GM12878 (cell line): ENCODE results near the gene WDHD1. TPM values are rescaled to one million over a fixed set of nuclear protein-coding genes. Genes with fewer than 3 reads are reported as not detected.

Experiments
- ATAC-seq: fragments of 200-7000 bp; cut with Tn5 transposase; 3 replicates; pipeline ENCODE4 v1.9.1; 2020; ENCODE audit warnings: mild to moderate bottlenecking, moderate library complexity
- BruUV-seq: library from RNA; stranded (reverse); fragments of 400-500 nt; replicated peaks from 2 replicates; lab custom pipeline; 2021; lab: Mats Ljungman, UMichigan
- CTCF ChIA-PET: fragments of 300-600 bp; sonication (Branson Sonifier 250); formaldehyde crosslinking; extraction: SDS; loops from one replicate; lab custom pipeline; 2021; ENCODE audit warnings: inconsistent platforms; lab: Yijun Ruan, JAX
- POLR2A ChIA-PET: fragments of 350-600 bp; formaldehyde crosslinking; extraction: SDS; loops from one replicate; lab custom pipeline; 2021; ENCODE audit warnings: inconsistent platforms; lab: Charles Lee
- RAD21 ChIA-PET: fragments of 300-600 bp; sonication (Branson Sonifier 250); formaldehyde crosslinking; loops from one replicate; lab custom pipeline; 2023; ENCODE audit warnings: antibody characterized with exemption; ENCODE audit not compliant: unreplicated experiment; lab: Charles Lee
- SMC1A ChIA-PET: fragments of 300-600 bp; sonication (Branson Sonifier 250); formaldehyde crosslinking; loops from one replicate; lab custom pipeline; 2023; ENCODE audit not compliant: unreplicated experiment, uncharacterized antibody; lab: Charles Lee
- DNase-seq: peaks from one replicate; pipeline ENCODE4 v3.0.0-alpha.2; 2011; ENCODE audit warnings: low read depth, low spot score
- FAIRE-seq: peaks from 3 replicates; lab custom pipeline; 2011; peaks lifted over from hg19 to GRCh38; lab: Jason Lieb, UNC
- H2AFZ ChIP-seq: 2 replicates; pipeline ENCODE4 v1.6.0; 2011; ENCODE audit warnings: low read depth, low read length, control low read depth; ENCODE audit not compliant: control insufficient read depth
- H3K27ac ChIP-seq: 2 replicates; pipeline ENCODE4 v1.5.1; 2011; ENCODE audit warnings: control low read depth; ENCODE audit not compliant: control insufficient read depth, insufficient read depth
- H3K27me3 ChIP-seq, 2 experiments: replicated peaks in 1 of 2; 2 replicates each; pipeline versions ENCODE4 v1.6.0 to v1.6.1; 2011; ENCODE audit warnings: low read length in 1 of 2; ENCODE audit not compliant: control insufficient read depth in 2 of 2, insufficient read depth in 2 of 2
- H3K36me3 ChIP-seq, 2 experiments: 2 replicates each; pipeline ENCODE4 v1.5.1; 2011; ENCODE audit warnings: low read length in 1 of 2; ENCODE audit not compliant: control insufficient read depth in 2 of 2, insufficient read depth in 2 of 2
- H3K4me1 ChIP-seq: 2 replicates; pipeline ENCODE4 v1.6.1; 2011; ENCODE audit warnings: mild to moderate bottlenecking, low read length, moderate library complexity, mixed read lengths; ENCODE audit not compliant: control insufficient read depth, insufficient read depth
- H3K4me2 ChIP-seq: 2 replicates; pipeline ENCODE4 v1.6.0; 2011; ENCODE audit warnings: control low read depth; ENCODE audit not compliant: control insufficient read depth, insufficient read depth
- H3K4me3 ChIP-seq: fragments of 200-600 bp; sonication (generic); 2 replicates; pipeline ENCODE4 v1.5.1; 2016
- H3K79me2 ChIP-seq: 2 replicates; pipeline ENCODE4 v1.6.0; 2011; ENCODE audit warnings: low read length; ENCODE audit not compliant: control insufficient read depth, insufficient read depth
- H3K9ac ChIP-seq: 2 replicates; pipeline ENCODE4 v1.8.0; 2011; ENCODE audit warnings: low read length, control low read depth, mixed read lengths; ENCODE audit not compliant: control insufficient read depth, insufficient read depth
- H3K9me3 ChIP-seq: replicated peaks from 3 replicates; pipeline ENCODE4 v1.5.1; 2011; ENCODE audit warnings: mild to moderate bottlenecking, low read length; ENCODE audit not compliant: control insufficient read depth, insufficient read depth
- H4K20me1 ChIP-seq: 2 replicates; pipeline ENCODE4 v1.6.0; 2011; ENCODE audit not compliant: control insufficient read depth, insufficient read depth
- BACH1 ChIP-seq: fragments of 450-650 bp; IDR thresholded peaks from 2 replicates; pipeline ENCODE4 v1.6.1; 2017; ENCODE audit warnings: mild to moderate bottlenecking, borderline replicate concordance
- BCL11A ChIP-seq: IDR thresholded peaks from 2 replicates; pipeline ENCODE4 v1.6.1; 2011; ENCODE audit warnings: low read depth, low read length
- BHLHE40 ChIP-seq, 2 experiments: fragments of 450-650 bp in 1 of 2; IDR thresholded peaks; 2 replicates each; pipeline ENCODE4 v1.6.1; 2011 to 2017; ENCODE audit warnings: low read depth in 2 of 2, borderline replicate concordance in 1 of 2, improper control_type of control experiment in 1 of 2, low read length in 1 of 2, mild to moderate bottlenecking in 1 of 2
- CBX5 ChIP-seq: sonication (generic); IDR thresholded peaks from 2 replicates; pipeline ENCODE4 v1.6.1; 2016; ENCODE audit warnings: low read depth, moderate library complexity, mild to moderate bottlenecking, inconsistent platforms
- HDAC6 ChIP-seq: fragments of 200-600 bp; sonication (generic); IDR thresholded peaks from one replicate; pipeline ENCODE4 v1.8.0; 2017; ENCODE audit warnings: antibody characterized with exemption; ENCODE audit not compliant: unreplicated experiment
- MYB ChIP-seq: fragments of 150-350 bp; IDR thresholded peaks from 2 replicates; pipeline ENCODE4 v1.6.1; 2014; ENCODE audit warnings: mild to moderate bottlenecking, low read depth, low read length, borderline replicate concordance
- RFX5 ChIP-seq: IDR thresholded peaks from 2 replicates; pipeline ENCODE4 v1.6.1; 2011; ENCODE audit warnings: low read depth, low read length, improper control_type of control experiment
- SPI1 ChIP-seq: IDR thresholded peaks from 2 replicates; pipeline ENCODE4 v1.6.1; 2011; ENCODE audit warnings: low read depth, mild to moderate bottlenecking, low read length, moderate library complexity, borderline replicate concordance; ENCODE audit not compliant: insufficient read depth
- STAT1 ChIP-seq: fragments of 450-650 bp; conservative IDR thresholded peaks from 2 replicates; pipeline ENCODE4 v1.6.1; 2014; ENCODE audit warnings: antibody characterized with exemption, mild to moderate bottlenecking
- STAT3 ChIP-seq: IDR thresholded peaks from 2 replicates; pipeline ENCODE4 v1.6.1; 2011; ENCODE audit warnings: low read depth, low read length, improper control_type of control experiment
- ZBED1 ChIP-seq: IDR thresholded peaks from 2 replicates; pipeline ENCODE4 v1.6.1; 2016; ENCODE audit warnings: borderline replicate concordance
- ZZZ3 ChIP-seq: IDR thresholded peaks from 2 replicates; pipeline ENCODE4 v1.6.1; 2011; ENCODE audit warnings: low read depth; ENCODE audit not compliant: control insufficient read depth, insufficient read length
- WGBS: methylation state at CpG from one replicate; pipeline ENCODE4 v1.1.6; 2016; ENCODE audit warnings: low lambda C conversion rate; ENCODE audit not compliant: insufficient replicate concordance, insufficient coverage; ENCODE audit errors: missing lambda C conversion rate; 5-methylcytosine and 5-hydroxymethylcytosine counted together
- in situ Hi-C: fragments of 300-500 bp; cut with MboI; formaldehyde crosslinking; loops from 9 replicates; pipeline ENCODE4 v1.14.3; 2018; ENCODE audit warnings: mixed read lengths
- intact Hi-C: fragments of 100-400 bp; cut with micrococcal nuclease; formaldehyde crosslinking; loops from one replicate; pipeline ENCODE4 v1.14.2; 2022; ENCODE audit not compliant: unreplicated experiment
- polyA plus RNA-seq, 11 experiments: library from polyadenylated mRNA; depleted of rRNA in 4 of 11; unstranded in 6 of 11; stranded (reverse) in 5 of 11; fragments of >200 nt; fragmentation: Nextera tagmentation in 4 of 11; fragmentation: Illumina TruSeq in 1 of 11; extraction: Ambion mirVana in 4 of 11; extraction: Trizol in 1 of 11; gene quantifications; 1 replicate in 1 of 11; 2 replicates in 10 of 11; pipeline versions ENCODE4 v1.2.1 to v1.2.3, GENCODE V29; 2011 to 2016; ENCODE audit warnings: inconsistent platforms in 2 of 11, missing spikeins in 2 of 11, low read depth in 1 of 11
- total RNA-seq, 4 experiments: library from RNA; depleted of rRNA in 3 of 4; stranded (reverse); fragments of >200 nt in 3 of 4; fragmentation: Illumina TruSeq in 1 of 4; extraction: Trizol in 1 of 4; gene quantifications; 2 replicates each; pipeline versions ENCODE4 v1.2.1 to v1.2.3, GENCODE V29; 2013 to 2021
- TF ChIP-seq, protein P1 (sequence below): IDR thresholded peaks from 2 replicates; pipeline ENCODE4 v1.6.1; 2011; ENCODE audit warnings: mild to moderate bottlenecking, low read depth, low read length, moderate library complexity; ENCODE audit not compliant: insufficient replicate concordance
- TF ChIP-seq, protein P2 (sequence below): fragments of 450-650 bp; IDR thresholded peaks from 2 replicates; pipeline ENCODE4 v1.6.1; 2017; ENCODE audit warnings: antibody characterized with exemption, mild to moderate bottlenecking, moderate library complexity
- TF ChIP-seq, protein P3 (sequence below): fragments of 450-650 bp; IDR thresholded peaks from 2 replicates; pipeline ENCODE4 v1.6.1; 2017; ENCODE audit warnings: mild to moderate bottlenecking, moderate library complexity

WDHD1 gene
- total and polyA plus RNA-seq, 10 of the 15 experiments (the other 5 are each of a cell fraction or from before 2014, with no cell fraction given) = 11.3 to 50.5 (median 32.6) TPM

DNA sequence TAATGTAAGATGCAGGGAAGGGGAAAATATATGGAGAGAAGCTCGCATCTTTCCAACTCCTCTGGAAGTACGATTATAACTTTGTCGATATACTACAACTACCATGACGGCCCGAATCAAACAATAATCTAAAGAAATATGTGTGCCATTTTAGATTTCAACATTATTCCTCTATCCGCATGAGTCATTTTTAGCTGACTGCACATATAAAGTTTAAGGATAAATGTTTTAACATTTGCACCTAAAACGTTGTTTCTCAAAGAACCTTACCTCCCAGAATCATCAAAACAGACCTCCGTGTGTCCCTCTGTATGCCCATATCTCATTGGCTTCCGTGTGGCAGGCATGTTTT, 482 bp downstream of the WDHD1 start:
- Histone ChIP-seq H2AFZ (peak overlapping the region; percentile 91), H3K4me3 (peak overlapping the region; percentile 78), H3K36me3 (peaks cover 0 to 4% of the 10 kb centered on the region in 2 experiments; a peak in 1 of 4 replicates), H3K79me2 (peaks cover 69% of the 10 kb centered on the region), H3K27me3 (no peaks in the 10 kb centered on the region), H3K4me1 (no peaks in the 10 kb centered on the region), H3K9ac (peak overlapping the region; percentile 94), H3K9me3 (no peaks in the 10 kb centered on the region), H3K4me2 (peak overlapping the region; percentile 76), H3K27ac (peak overlapping the region; percentile 91), H4K20me1 (no peaks in the 10 kb centered on the region)
- RAD21 ChIA-PET = interaction anchor here (0.6 to 6.1 kb wide), 7 partner anchors 18 to 163 kb away, joined by 3 to 68 read pairs (median 4); partner anchors contain the start of genes LGALS3 and MAPK1IP1L
- CTCF ChIA-PET = interaction anchor here (1.1 to 7.3 kb wide), 4 partner anchors 12 to 51 kb away, joined by 3 to 44 read pairs (median 6); partner anchors contain the start of gene MAPK1IP1L
- POLR2A ChIA-PET = interaction anchor here (0.6 to 2.8 kb wide), 12 partner anchors 11 to 145 kb away, joined by 3 to 14 read pairs (median 3); partner anchors contain the start of genes GCH1 and MAPK1IP1L
- 0% methylated on average over 9 of the region's 9 CpGs for WGBS
- DNase-seq (no peak), ATAC-seq (no peak), FAIRE-seq (no peak)
- SMC1A ChIA-PET = interaction anchor here (0.6 to 2.5 kb wide), 8 partner anchors 11 to 253 kb away, joined by 3 to 18 read pairs (median 4); no protein-coding TSS in a partner anchor
- intact Hi-C loops = loop anchor here (5.0 kb wide), 1 partner anchor 124 kb away; the partner anchor contains the start of gene GCH1
- BruUV-seq = no TSS peak
- in situ Hi-C loops = no loop called here
- TF ChIP-seq CBX5 (no peak), SPI1 (no peak), RFX5 (no peak), MYB (no peak), STAT3 (no peak), HDAC6 (no peak), BCL11A (no peak), BHLHE40 (IDR thresholded peaks at IDR 0.05; ENCODE audit: borderline replicate concordance in 1 of 2, low read depth in 2 of 2, low read length in 1 of 2) (no peak), ZBED1 (no peak), STAT1 (no peak), BACH1 (no peak), ZZZ3 (no peak)
- TF ChIP-seq, protein P1, sequence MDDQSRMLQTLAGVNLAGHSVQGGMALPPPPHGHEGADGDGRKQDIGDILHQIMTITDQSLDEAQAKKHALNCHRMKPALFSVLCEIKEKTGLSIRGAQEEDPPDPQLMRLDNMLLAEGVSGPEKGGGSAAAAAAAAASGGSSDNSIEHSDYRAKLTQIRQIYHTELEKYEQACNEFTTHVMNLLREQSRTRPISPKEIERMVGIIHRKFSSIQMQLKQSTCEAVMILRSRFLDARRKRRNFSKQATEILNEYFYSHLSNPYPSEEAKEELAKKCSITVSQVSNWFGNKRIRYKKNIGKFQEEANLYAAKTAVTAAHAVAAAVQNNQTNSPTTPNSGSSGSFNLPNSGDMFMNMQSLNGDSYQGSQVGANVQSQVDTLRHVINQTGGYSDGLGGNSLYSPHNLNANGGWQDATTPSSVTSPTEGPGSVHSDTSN = no peak
- TF ChIP-seq, protein P2, sequence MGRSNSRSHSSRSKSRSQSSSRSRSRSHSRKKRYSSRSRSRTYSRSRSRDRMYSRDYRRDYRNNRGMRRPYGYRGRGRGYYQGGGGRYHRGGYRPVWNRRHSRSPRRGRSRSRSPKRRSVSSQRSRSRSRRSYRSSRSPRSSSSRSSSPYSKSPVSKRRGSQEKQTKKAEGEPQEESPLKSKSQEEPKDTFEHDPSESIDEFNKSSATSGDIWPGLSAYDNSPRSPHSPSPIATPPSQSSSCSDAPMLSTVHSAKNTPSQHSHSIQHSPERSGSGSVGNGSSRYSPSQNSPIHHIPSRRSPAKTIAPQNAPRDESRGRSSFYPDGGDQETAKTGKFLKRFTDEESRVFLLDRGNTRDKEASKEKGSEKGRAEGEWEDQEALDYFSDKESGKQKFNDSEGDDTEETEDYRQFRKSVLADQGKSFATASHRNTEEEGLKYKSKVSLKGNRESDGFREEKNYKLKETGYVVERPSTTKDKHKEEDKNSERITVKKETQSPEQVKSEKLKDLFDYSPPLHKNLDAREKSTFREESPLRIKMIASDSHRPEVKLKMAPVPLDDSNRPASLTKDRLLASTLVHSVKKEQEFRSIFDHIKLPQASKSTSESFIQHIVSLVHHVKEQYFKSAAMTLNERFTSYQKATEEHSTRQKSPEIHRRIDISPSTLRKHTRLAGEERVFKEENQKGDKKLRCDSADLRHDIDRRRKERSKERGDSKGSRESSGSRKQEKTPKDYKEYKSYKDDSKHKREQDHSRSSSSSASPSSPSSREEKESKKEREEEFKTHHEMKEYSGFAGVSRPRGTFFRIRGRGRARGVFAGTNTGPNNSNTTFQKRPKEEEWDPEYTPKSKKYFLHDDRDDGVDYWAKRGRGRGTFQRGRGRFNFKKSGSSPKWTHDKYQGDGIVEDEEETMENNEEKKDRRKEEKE = no peak
- TF ChIP-seq, protein P3, sequence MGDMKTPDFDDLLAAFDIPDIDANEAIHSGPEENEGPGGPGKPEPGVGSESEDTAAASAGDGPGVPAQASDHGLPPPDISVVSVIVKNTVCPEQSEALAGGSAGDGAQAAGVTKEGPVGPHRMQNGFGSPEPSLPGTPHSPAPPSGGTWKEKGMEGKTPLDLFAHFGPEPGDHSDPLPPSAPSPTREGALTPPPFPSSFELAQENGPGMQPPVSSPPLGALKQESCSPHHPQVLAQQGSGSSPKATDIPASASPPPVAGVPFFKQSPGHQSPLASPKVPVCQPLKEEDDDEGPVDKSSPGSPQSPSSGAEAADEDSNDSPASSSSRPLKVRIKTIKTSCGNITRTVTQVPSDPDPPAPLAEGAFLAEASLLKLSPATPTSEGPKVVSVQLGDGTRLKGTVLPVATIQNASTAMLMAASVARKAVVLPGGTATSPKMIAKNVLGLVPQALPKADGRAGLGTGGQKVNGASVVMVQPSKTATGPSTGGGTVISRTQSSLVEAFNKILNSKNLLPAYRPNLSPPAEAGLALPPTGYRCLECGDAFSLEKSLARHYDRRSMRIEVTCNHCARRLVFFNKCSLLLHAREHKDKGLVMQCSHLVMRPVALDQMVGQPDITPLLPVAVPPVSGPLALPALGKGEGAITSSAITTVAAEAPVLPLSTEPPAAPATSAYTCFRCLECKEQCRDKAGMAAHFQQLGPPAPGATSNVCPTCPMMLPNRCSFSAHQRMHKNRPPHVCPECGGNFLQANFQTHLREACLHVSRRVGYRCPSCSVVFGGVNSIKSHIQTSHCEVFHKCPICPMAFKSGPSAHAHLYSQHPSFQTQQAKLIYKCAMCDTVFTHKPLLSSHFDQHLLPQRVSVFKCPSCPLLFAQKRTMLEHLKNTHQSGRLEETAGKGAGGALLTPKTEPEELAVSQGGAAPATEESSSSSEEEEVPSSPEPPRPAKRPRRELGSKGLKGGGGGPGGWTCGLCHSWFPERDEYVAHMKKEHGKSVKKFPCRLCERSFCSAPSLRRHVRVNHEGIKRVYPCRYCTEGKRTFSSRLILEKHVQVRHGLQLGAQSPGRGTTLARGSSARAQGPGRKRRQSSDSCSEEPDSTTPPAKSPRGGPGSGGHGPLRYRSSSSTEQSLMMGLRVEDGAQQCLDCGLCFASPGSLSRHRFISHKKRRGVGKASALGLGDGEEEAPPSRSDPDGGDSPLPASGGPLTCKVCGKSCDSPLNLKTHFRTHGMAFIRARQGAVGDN = no peak
